DMS 273 treated with DMSO at 0.1 percent for 48 hours (cell line): Measurements from ENCODE around the gene TDRD9.
"Not testable (repeated sequence)": the region's sequence is repeated elsewhere in the genome, so short reads cannot be mapped to it uniquely, and the experiment has no call there.

Experiments used
- DNase-seq: peaks from one replicate; lab custom pipeline; 2025; lab: John Stamatoyannopoulos, UW

The TDRD9 gene

DNA sequence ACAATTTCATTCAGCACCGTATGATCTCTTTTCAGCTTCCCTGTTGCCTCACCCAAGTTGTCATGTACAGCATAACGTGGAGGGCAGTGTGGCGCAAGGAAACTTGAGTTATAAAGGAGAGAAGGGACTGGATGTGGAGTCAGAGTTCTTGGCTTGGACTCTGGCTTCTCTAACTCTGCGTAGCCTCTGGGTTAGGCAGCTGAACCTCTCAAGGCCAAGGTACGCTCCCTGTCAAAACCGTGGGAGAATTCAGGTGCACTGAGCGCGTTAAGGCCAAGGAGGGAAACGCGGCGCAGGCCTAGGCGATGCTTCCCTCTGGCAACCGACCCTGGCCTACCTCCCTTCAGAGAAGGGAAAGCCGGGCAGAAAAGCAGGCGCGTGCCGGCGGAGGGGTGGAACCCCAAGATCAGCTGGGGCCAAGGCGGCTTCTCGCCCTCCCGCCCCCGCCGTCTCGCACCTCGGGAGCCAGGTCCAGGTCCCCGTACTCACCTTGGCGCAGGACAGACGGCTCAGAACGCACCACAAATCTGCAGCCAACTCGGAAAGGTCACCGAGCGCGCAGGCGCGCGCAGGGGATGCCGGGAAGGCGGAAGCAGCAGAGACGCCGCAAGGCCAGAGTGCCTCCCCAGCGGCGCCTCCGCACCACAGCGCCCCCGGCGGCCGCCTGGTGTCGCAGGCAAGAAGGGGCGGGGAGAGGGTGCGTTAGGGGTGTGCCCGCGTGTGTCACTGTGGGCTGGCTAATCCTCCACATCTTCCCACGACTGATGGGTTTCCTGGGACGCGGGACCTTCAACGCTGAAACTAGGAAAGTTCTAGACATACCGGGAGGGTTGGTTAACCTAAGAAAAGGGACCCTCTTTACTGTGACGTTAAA, 7.0 kb upstream of the TDRD9 start:
- DNase-seq: peak; percentile 64

DNA sequence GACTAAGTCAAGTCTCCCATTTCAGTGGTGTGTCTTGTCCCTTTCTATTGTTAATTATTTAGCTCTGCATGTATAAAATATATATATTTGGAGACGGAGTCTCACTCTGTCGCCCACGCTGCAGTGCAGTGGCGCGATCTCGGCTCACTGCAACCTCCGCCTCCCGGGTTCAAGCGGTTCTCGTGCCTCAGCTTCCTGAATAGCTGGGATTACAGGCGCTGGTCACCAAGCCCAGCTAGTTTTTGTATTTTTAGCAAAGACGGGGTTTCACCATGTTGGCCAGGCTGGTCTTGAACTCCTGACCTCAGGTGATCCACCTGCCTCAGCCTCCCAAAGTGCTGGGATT, 6.4 kb upstream of the TDRD9 start:
- not testable (repeated sequence) for DNase-seq

DNA sequence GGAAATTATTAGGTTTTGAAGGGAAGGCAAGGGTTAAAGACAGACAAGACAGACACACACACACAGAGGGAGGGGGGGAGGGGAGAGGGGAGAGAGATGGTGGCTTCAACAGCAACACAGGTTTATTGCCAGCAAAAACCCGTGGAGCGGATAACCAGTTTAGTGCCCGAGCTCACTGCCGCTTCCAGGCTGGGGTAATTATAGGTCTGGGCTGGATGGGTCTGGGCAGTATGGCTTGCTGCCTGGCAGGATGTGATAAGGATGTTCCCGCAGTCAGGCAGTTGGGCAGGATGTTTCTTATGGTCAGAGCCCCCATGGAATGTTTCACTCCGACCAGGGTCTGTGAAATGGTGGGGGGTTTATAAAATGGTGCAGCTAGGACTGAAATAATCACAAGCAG, 4.4 kb upstream of the TDRD9 start:
- DNase-seq: no peak

DNA sequence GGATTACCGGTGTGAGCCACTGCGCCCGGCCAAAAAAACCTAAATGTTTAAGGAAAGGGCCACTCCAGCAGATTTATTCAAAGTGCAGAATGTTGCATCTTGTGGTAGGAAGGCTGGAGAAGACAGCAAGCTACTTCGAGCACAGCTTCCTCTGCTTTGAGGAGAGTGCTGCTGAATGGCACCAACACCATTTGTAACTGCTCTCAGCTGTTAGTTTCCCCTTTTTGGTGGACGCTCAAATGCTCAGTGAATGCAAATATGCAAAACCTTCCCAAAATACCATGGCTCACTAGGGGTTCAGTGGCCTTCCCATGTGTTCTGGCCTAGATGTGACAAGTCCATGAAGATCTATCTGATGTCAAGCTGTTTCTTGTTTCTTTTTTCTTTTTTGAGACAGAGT, 2.9 kb upstream of the TDRD9 start:
- DNase-seq: no peak

DNA sequence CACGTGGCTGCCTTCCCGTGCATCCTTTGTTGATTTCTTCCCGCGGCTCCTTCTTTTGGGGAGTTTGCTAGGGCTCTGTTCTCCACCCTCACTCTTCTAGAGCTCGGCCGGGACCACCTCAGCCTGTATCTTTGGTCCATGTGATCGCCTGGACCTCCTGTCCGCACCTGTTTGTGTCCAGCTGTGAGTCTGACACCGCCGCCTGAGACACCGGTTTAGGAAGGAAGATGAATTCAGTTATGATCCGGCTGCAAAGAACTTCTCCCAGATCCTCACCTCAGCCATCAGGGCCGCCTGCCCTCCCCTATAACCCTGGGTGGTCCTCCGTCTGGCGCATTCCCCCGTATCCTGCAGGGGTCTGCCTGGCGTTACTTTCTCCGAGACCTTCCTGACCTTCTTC, 690 bp upstream of the TDRD9 start:
- no peak for DNase-seq

DNA sequence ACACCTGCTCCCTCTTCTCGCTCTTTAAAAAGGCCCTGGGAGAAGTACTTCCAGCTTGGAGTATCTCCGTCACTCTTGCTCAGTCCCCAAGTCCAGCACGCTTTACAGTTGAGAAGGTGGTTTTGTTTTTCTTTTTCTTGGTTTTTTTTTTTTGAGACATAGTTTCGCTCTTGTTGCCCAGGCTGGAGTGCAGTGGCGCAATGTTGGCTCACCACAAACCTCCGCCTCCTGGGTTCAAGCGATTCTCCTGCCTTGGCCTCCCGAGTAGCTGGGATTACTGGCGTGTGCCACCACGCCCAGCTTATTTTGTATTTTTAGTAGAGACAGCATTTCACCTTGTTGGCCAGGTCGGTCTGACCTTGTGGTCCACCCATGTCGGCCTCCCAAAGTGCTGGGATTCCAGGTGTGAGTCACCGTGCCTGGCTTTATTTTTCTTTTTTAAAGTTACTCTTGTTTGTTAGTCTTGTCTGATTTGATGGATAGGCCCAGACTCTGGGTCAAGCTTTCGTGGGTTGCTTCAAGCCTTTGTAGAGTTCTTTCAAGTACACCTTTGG, 1.9 kb downstream of the TDRD9 start:
- DNase-seq: no peak

DNA sequence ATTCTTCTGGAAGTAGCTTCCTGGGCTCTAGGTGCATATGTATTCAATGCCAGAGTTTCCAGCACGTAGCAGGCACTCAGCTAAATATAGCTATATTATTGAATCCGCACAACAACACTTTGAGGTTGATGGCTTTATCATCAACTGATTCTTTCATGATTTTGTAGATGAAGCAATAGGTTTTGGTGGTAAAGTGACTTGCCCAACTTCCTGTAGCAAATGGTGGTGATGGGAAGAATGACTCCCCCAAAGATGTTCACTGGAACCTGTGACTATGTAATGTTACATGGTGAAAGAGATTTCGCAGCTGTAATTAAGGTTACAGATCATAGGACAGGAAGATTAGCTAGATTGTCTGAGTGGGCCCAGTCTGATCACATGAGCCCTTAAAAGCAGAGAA, 3.2 kb downstream of the TDRD9 start:
- DNase-seq: no peak

DNA sequence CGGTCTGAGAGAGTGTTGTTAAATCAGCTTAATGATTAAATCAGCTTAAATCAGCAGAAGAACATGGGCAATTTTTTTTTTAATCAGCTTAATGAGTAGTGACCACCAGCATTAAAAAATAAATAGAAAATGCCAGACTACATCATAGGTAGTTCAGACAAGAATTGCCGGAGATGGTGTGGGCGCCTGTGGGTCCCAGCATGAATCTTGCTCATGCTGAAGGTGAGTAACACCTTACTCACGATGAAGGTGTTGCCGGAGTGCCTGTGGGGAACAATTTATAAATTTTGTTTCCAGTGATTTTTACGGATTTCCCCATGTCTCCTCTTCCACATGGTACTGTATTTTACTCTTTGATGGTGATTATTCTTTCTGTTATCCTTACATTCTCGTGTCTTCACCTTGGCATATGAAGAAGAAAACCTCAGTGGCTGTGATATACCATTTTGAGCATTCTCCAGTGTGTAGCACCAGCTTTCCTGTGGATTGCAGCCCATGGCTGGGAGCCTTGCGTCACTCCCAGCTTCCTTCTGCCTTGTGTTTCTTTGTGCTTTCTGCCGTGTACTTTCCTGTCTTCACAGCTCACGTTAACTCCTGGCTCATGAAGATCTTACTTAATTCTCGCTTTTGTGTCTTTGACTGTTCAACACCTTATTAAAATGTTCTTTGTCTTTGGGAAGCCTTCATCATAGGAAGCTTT, 4.7 kb downstream of the TDRD9 start:
- DNase-seq: no peak

DNA sequence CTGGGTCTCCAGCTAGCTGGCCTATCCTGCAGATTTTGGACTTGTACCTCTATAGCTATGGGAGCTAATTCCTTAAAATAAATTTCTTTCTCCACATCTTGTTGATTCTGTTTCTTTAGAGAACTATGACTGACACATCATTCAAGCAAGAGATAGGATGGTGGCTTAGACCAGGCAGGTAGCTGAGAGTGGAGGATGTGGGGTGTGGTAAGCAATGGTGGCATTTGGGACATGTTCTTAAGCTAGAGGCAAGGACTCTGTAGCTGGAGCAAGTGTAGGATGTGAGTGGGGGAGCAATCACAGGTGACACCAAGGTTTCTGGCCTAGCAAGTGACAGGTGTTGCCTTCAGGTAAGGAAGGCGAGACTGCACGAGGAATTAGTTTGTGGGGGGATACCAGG, 6.8 kb downstream of the TDRD9 start:
- no peak for DNase-seq

DNA sequence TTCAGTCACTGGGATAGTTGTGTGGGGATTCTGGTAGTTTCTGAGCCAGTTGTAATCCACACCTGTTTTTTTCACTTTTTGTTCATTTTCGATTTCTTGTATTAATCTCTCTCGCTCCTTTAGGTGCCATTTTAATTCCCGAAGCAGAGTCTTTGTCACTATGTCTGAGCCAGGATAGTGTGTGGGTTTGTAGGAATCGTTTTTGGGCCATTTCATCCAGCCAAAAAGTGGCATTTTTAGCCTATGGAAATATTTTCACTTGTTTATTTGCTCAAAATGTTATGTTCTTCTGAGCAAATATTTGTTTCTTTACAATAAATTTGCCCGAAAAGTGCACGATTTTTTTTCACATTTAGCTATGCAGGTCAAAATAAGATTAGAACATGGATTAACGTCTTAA, 13.2 kb downstream of the TDRD9 start:
- no peak for DNase-seq

DNA sequence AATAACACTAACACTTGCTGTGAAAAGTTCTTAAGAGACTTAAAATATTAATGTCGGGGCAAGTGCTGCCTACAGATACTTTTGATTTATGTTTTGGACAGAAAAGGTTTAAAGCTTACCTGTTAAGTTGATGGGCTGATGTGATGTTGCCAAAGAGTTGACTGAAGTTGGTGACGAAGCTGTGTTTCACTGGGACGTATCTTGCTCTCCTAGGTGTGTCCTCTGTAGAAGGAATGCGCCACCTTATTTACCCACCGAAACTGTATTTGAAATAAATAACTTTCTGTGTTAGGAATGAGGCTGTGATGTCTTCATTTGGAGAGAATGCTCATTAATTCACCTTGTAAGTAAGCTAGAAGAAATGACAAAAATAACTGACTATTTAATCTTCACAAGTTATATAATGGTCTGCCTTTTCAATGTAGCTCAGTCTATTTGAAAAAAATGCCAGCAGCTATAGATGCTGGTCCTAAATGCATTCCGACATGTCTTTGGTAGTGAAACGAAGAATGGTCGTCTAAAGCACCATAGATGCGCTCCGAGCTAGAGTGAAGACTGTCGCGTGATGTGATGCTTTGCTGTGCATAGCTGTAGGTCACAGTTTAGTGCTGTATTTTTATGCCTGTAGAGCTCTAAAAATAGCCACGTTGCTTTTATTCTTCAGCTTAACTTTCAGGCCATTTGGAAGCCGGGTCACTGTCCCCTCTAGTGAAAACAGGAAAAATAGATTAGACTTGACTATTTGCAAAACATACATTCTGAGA, 13.9 kb downstream of the TDRD9 start, which contains the start of gene RD3L:
RD3L (minus strand) TSS at position 557 of the 764 bp plus-strand sequence. CDS start 834 bp downstream, outside the sequence.
- DNase-seq: no peak

DNA sequence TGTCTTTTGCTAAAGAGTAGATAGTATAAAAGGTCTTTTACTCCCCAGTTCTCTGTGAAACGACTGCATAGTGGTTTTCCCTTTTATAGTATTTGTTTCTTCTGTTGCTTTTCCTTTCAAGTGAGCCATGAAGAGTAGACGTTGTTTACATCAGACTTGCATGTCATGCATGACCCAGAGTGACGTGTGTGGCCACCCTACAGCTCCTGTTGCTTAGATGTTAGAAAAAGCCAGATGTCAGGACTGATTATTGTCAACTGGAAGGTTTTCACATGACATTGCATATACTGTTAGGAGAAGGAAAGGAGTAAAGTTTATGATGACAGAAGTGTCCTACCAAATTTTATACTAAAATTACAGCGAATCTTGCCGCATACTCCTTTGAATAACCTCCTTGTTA, 15.4 kb downstream of the TDRD9 start:
- no peak for DNase-seq

DNA sequence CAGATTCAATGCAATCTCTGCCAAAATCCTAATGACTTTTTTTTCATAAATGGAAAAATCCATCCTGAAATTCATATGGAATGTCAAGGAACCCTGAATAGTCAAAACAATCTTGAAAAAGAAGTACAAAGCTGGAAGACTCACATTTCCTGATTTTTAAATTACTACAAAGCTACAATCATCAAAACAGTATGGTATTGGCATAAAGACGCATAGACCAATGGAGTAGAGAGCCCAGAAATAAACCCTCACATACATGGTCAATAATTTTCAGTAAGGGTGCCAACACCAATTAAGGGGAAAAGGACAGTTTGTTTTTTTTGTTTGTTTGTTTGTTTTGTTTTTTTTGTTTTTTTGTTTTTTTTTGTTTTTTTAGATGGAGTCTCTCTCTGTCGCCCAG, 18.7 kb downstream of the TDRD9 start:
- DNase-seq: no peak

DNA sequence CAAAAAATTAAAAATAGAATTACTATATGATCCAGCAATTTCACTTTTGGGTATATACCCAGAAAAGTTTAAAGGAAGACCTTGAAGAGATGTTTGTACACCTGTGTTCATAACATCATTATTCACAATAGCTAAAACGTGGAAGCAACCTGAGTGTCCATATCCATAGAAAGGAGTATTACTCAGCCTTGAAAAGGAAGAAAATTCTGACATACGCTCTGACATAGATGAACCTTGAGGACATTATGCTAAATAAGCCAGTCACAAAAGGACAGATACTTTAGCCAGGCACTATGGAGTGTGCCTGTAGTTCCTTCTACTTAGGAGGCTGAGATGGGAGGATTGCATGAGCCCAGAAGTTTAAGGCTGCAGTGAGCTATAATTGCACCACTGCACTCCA, 20.2 kb downstream of the TDRD9 start:
- no peak for DNase-seq

DNA sequence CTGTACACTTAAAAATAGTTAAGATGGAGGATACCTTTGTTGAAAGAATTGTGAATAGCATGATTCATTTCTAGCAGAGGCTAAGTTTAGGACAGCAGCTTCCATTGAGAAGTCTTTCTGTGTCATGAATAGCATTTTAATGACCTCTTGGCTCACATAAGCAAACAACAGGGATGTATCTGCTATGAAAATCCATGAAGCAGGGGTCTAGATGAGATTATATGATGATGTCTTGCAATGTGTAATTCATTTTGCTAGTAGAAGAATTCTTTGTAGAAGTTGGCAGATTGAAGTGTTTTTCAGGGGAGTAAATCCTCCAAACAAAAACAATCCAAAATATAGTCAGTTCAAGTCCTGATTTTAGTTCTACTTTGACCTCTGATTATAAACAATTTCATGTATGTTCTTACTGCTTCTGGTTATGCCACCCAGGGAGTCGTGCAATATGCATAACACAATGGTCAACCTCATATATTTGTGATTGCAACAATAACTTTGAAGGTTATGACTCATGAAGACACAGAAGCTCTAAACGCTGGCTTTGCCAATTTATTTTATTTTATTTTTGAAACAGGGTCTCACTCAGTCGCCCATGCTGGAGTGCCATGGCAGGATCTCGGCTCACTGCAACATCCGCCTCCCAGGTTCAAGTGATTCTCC, 21.0 kb downstream of the TDRD9 start:
- no peak for DNase-seq

DNA sequence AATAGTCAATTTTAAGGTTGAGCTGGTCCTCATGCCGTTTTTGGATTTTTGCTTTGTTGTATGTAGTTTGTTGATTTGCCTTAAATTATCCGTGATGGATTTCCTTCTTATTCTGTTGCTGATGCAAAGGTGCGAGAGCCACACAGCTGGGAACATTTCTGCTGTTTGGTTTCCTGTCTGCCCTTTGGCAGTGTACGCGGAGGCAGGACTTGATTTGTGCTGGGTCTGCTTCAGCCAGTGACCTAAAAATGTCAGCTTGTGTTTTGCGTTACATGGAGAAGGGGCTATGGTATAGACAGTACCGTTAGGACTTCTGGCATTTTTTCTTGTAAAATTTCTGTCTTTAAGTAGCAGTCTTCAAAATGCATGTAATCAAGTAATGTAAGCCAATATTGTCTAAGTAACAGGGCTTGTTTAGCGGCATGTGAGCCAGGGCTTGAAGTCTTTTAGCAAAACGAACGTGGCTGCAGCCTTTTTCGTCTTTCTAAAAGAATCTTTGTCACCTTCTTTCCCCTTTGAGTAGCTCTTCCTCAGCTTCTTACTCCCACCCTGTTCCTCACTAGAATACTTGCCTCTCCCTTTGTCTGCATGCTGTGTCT, 32.3 kb downstream of the TDRD9 start:
- DNase-seq: no peak

DNA sequence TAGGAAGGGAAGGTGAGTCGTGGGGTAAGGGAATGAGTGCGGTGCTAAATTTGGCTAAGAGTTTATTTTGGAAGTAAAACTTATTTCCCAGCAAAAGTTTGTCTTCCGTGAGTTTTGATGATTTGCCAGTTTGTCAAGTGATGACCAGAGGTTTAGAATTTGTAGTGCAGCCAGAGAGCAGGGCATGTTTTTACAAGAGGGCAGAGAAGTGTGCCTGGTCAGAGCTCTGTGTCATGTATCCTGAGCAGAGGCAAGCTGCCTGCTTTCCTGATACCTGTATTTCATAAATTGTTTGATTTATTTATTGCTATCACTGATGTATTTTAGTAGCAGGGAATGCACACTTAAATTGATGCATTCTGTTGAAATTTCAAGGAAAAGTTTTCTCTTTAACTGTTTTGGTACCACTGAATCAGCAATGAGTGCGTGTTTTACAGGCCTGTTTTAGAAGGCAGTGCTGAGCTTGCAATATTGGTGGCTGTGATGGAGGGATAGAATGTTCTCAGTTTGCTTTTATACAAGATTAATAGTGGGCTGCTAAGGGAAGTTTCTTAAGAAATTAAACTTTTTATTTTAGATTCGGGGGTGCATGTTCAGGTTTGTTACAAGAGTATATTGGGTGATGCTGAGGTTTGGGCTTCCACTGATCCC, 33.8 kb downstream of the TDRD9 start:
- DNase-seq: no peak

DNA sequence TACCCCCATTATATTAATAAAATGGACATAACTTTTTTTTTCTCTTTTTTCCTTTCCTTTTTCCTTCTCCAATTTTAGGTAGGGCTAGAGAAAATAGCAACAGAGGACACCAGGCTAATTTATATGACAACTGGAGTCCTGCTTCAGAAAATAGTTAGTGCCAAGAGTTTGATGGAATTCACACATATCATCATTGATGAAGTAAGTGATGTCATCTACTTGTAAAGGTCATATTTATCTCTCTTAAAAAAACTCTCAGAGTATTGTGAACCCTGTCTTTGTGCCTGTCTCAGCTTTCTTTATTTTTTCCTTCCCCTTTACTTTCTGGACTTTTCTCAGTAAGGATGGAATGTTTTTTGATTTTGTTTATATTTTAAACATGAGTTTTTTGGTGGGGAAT, 38.4 kb downstream of the TDRD9 start:
- no peak for DNase-seq

DNA sequence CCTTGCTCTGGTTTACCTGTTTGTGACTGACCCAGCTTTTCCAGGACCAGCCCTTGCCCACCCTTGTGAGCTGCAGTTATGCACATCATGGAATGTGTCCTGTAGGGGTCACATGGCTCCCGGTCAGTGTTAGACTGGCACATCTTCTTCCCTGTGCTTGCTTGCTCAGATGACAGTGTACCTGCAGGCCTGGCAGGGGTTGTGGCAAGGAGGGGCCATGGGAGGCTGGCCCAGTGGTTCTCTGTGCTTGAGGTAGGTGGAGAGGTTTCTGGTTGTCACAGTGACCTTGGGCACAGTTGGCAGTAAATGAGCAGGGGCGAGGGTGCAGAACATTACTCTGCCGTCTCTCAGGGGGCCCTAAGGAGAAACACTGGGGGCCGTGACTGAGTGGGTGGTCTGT, 41.7 kb downstream of the TDRD9 start:
- DNase-seq: no peak

DNA sequence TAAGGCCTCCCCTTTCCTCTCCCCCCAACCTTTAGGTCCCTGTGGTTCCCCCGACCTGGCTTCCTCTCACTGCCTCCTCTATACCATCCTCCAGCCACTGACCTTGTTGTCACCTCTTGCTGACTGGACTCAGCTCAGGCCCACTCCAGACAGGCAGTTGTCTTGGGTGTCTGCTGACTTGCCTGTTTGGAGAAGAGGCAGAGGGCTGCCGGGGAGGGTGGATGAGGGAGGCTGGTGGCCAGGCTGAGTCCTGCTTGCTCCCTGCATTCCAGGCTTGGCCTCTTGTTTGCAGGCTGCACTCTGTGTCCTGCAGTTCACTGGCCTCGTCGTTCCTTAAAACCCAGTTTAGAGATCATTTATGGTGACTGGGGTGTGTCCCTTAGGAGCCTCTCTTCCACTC, 45.1 kb downstream of the TDRD9 start:
- DNase-seq: no peak

DNA sequence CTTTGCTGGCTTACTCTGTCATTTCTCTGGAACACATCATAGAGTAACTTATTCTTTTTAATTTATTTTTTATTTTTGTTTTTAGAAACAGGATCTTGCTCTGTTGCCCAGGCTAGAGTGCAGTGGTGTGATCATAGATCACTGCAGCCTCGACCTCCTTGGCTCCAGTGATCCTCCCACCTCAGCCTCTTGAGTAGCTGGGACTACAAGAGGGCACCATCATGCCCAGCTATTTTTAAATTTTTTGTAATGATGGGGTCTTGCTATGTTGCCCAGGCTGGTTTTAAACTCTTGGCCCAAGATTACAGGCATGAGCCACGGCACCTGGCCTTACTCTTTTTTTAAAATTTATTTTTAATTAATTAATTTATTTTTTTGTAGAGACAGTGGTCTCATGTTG, 46.3 kb downstream of the TDRD9 start:
- DNase-seq: no peak
